GM23248 (cell line): ENCODE measurements around the gene CMSS1. TPM values are rescaled to one million over a fixed set of nuclear protein-coding genes. Genes with fewer than 3 reads are reported as not detected.

Experiments
- DNase-seq: peaks from one replicate; pipeline ENCODE4 v3.0.0-alpha.2; 2015
- H2AFZ ChIP-seq: fragments of 200-600 bp; sonication (generic); 2 replicates; pipeline ENCODE4 v1.6.1; 2016; ENCODE audit warnings: antibody characterized with exemption
- H3F3A ChIP-seq: fragments of 200-600 bp; sonication (generic); 2 replicates; pipeline ENCODE4 v1.6.1; 2016; ENCODE audit warnings: mild to moderate bottlenecking, antibody characterized with exemption, mixed run types; ENCODE audit not compliant: insufficient read depth
- H3K27ac ChIP-seq: fragments of 200-600 bp; sonication (generic); 2 replicates; pipeline ENCODE4 v1.5.1; 2016; ENCODE audit warnings: mild to moderate bottlenecking
- H3K27me3 ChIP-seq: fragments of 200-600 bp; sonication (generic); replicated peaks from 2 replicates; pipeline ENCODE4 v1.6.1; 2016; ENCODE audit warnings: mild to moderate bottlenecking; ENCODE audit not compliant: insufficient read depth
- H3K36me3 ChIP-seq: fragments of 200-600 bp; sonication (generic); 2 replicates; pipeline ENCODE4 v1.6.1; 2016; ENCODE audit warnings: low read depth, mild to moderate bottlenecking
- H3K4me1 ChIP-seq: fragments of 200-600 bp; sonication (generic); 2 replicates; pipeline ENCODE4 v1.6.1; 2016; ENCODE audit warnings: mild to moderate bottlenecking; ENCODE audit not compliant: insufficient read depth
- H3K4me2 ChIP-seq: fragments of 200-600 bp; sonication (generic); one replicate; pipeline ENCODE4 v1.6.1; 2016; ENCODE audit warnings: mild to moderate bottlenecking; ENCODE audit not compliant: unreplicated experiment
- H3K4me3 ChIP-seq: fragments of 200-600 bp; sonication (generic); 2 replicates; pipeline ENCODE4 v1.5.1; 2016; ENCODE audit warnings: mild to moderate bottlenecking
- H3K79me2 ChIP-seq: fragments of 200-600 bp; sonication (generic); 2 replicates; pipeline ENCODE4 v1.6.1; 2016; ENCODE audit warnings: mild to moderate bottlenecking; ENCODE audit not compliant: insufficient read depth
- H3K9ac ChIP-seq: fragments of 200-600 bp; sonication (generic); 2 replicates; pipeline ENCODE4 v1.6.1; 2016; ENCODE audit warnings: mild to moderate bottlenecking
- H3K9me2 ChIP-seq: fragments of 200-600 bp; sonication (generic); 2 replicates; pipeline ENCODE4 v1.6.1; 2016; ENCODE audit warnings: mixed run types, mild to moderate bottlenecking, moderate library complexity; ENCODE audit not compliant: insufficient read depth
- H3K9me3 ChIP-seq: fragments of 200-600 bp; sonication (generic); one replicate; pipeline ENCODE4 v1.6.1; 2017; ENCODE audit warnings: low read depth
- H4K20me1 ChIP-seq: fragments of 200-600 bp; sonication (generic); 2 replicates; pipeline ENCODE4 v1.6.0; 2016; ENCODE audit not compliant: insufficient read depth
- EZH2 ChIP-seq: fragments of 200-600 bp; sonication (generic); IDR thresholded peaks from 2 replicates; pipeline ENCODE4 v1.6.1; 2018; ENCODE audit warnings: antibody characterized with exemption, mild to moderate bottlenecking; ENCODE audit not compliant: insufficient read depth, poor library complexity, severe bottlenecking
- EZH2phosphoT487 ChIP-seq: fragments of 200-600 bp; sonication (generic); IDR thresholded peaks from 2 replicates; pipeline ENCODE4 v1.6.1; 2018; ENCODE audit warnings: antibody characterized with exemption, moderate library complexity, mild to moderate bottlenecking, low read depth; ENCODE audit not compliant: insufficient read depth
- WGBS, 2 experiments: methylation state at CpG; one replicate each; pipeline ENCODE4 v1.1.6; 2015 to 2017; ENCODE audit warnings: low lambda C conversion rate in 2 of 2, low coverage in 1 of 2; ENCODE audit errors: missing lambda C conversion rate in 2 of 2; 5-methylcytosine and 5-hydroxymethylcytosine counted together
- in situ Hi-C: fragments of 300-500 bp; cut with MboI; formaldehyde crosslinking; loops from 2 replicates; pipeline ENCODE4 v1.15.0; 2020
- polyA plus RNA-seq: library from polyadenylated mRNA; unstranded; fragments of >200 nt; fragmentation: Nextera tagmentation; extraction: Ambion mirVana; gene quantifications from 2 replicates; pipeline ENCODE4 v1.2.1, GENCODE V29; 2016
- total RNA-seq: library from RNA; depleted of rRNA; stranded (reverse); fragments of >200 nt; shearing (Covaris generic); gene quantifications from 2 replicates; pipeline ENCODE4 v1.2.3, GENCODE V29; 2014

CMSS1 gene
- total and polyA plus RNA-seq, 2 experiments from 2014 or later, result 17.2 to 26.6 TPM

DNA sequence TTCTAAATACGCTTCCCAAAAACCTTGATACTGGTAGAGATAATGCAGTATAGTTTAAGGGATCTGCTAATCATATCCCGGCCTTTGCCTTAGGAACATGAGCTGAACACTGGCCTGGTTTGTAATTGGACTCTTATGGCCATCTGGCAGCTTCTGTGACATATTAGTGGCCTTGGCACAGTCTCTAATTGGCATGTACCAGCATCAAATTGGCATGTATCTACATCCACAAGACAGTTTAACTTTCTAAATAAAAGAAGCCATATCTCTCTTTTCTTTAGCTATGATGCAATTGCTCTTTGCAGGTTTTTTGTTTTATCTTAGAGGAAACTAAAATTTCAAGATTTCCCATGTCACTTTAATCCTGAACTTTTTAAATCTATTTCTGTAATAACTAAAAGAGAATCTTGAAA is 341.3 kb downstream of the CMSS1 start:
- TF ChIP-seq EZH2phosphoT487, result no peak
- TF ChIP-seq EZH2, result no peak
- WGBS, 2 experiments, result 21 to 34% methylated on average over 2 of the region's 2 CpGs
- Histone ChIP-seq H3F3A (peaks cover 39% of the 10 kb centered on the region), H3K4me1 (peaks cover 36% of the 10 kb centered on the region), H3K27ac (peak overlapping the region; percentile 93), H3K9me2 (no peaks in the 10 kb centered on the region), H2AFZ (no peak overlapping the region), H3K4me3 (no peak overlapping the region), H3K27me3 (no peaks in the 10 kb centered on the region), H3K79me2 (no peaks in the 10 kb centered on the region), H4K20me1 (no peaks in the 10 kb centered on the region), H3K9ac (peak overlapping the region; percentile 61), H3K36me3 (no peaks in the 10 kb centered on the region), H3K9me3 (no peaks in the 10 kb centered on the region), H3K4me2 (peak overlapping the region; percentile 86)
- in situ Hi-C loops, result no loop called here
- peak; percentile 20 for DNase-seq

DNA sequence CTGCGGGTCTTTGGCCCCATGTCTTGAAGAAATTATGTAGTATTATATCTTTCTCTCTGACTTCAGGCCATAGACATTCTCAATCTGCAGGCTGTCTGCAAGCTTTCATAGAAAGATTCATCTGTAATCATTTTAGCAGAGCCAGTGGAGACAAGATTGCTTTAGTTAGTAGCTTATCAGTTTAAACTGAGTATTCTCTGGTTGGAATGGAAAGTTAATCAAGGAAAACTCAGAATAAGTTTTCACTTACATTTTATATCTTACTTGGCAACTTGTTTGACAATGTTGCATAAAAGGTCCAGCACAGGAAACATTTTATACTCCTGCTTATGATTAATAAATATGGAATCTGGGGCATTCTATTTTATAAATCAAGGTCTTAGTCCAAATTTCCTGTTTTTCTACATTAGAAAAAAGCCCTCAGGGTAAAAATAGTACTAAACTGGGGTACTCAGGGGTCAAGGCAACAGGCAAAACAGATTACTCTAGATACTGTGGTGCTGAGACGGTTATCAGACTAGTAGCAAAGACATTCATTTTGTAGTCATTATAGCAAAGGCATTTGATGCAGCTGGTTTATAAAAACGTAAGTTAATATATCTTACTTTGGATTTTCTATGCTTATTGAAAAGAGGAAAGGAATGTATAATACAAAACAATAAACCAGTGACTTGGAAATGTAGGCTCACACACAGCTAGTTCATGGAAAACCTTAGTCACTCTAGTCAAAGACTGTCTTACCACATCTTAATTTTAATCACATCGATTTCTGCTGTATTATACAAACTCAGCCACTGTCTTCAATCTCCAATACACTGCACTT is 341.9 kb downstream of the CMSS1 start:
- H3K9me2 ChIP-seq, result no peaks in the 10 kb centered on the region
- TF ChIP-seq EZH2, result no peak
- no peak for TF ChIP-seq EZH2phosphoT487
- peak; percentile 88 for DNase-seq
- 4% methylated on average over 4 of the region's 4 CpGs for WGBS, 2 experiments
- peaks cover 36% of the 10 kb centered on the region for H3K4me1 ChIP-seq
- peak overlapping the region; percentile 86 for H3K4me2 ChIP-seq
- no peaks in the 10 kb centered on the region for H3K27me3 ChIP-seq
- H3K9ac ChIP-seq, result peak overlapping the region; percentile 61
- no peaks in the 10 kb centered on the region for H3K79me2 ChIP-seq
- H3K4me3 ChIP-seq, result peak overlapping the region; percentile 45
- 0 out of 2 replicates have a peak overlapping the region, but pooled peaks have one; percentile 18 for H2AFZ ChIP-seq
- peak overlapping the region; percentile 93 for H3K27ac ChIP-seq
- no peaks in the 10 kb centered on the region for H4K20me1 ChIP-seq
- H3F3A ChIP-seq, result peaks cover 39% of the 10 kb centered on the region
- in situ Hi-C loops, result no loop called here
- no peaks in the 10 kb centered on the region for H3K9me3 ChIP-seq
- H3K36me3 ChIP-seq, result no peaks in the 10 kb centered on the region

DNA sequence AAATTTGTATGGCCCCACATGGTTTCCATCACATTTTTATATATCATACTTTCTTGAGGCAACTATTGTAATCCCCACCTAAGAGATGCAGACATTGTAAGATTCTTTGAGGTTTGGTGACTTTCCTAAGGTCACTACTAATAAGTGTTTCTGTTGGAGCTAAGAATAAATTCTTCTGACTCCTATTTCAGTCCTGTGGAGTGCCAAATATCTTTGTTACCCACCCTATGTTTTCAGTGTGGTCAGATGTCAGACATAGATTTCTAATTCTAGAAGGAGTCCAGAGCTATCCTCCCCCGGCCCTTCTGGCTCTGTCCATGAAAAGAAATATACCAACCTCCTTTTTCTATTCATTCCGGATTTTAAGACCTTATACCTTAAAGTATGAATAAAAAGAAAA is 342.9 kb downstream of the CMSS1 start:
- TF ChIP-seq EZH2 (no peak), EZH2phosphoT487 (no peak)
- H3K4me1 ChIP-seq, result peaks cover 36% of the 10 kb centered on the region
- no peaks in the 10 kb centered on the region for H3K36me3 ChIP-seq
- H2AFZ ChIP-seq, result no peak overlapping the region
- peaks cover 35% of the 10 kb centered on the region for H3F3A ChIP-seq
- H3K4me2 ChIP-seq, result peak overlapping the region; percentile 86
- DNase-seq, result no peak
- no peaks in the 10 kb centered on the region for H3K79me2 ChIP-seq
- H3K9ac ChIP-seq, result peak overlapping the region; percentile 61
- no peaks in the 10 kb centered on the region for H3K9me3 ChIP-seq
- WGBS, 2 experiments, result 75 to 84% methylated on average over 2 of the region's 2 CpGs
- H3K27ac ChIP-seq, result peak overlapping the region; percentile 93
- in situ Hi-C loops, result no loop called here
- no peak overlapping the region for H3K4me3 ChIP-seq
- H3K27me3 ChIP-seq, result no peaks in the 10 kb centered on the region
- no peaks in the 10 kb centered on the region for H4K20me1 ChIP-seq
- H3K9me2 ChIP-seq, result no peaks in the 10 kb centered on the region

DNA sequence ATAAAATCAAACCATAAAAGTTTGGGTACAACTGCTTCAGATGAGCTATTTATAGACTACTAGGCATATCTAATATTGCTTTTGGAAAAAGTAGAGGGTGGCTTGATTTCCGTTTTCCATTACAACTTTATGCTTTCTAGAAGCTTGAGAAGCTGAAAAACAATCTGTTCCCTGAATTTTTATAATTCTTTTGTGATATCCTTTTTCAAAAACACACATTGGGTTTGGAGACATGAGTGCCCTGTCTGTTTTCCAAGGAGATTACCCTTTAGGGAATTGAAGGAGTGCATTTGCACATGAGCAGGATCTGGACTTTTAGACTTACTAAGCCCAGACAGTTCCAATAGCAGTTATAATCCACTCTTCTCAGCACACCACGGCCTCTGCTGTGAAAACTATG is 346.1 kb downstream of the CMSS1 start:
- Histone ChIP-seq H3K9ac (no peak overlapping the region), H2AFZ (no peak overlapping the region), H3K27ac (no peak overlapping the region), H3K27me3 (no peaks in the 10 kb centered on the region), H3K4me2 (no peak overlapping the region), H3K4me1 (peaks cover 26% of the 10 kb centered on the region), H3K4me3 (no peak overlapping the region), H3F3A (peaks cover 27% of the 10 kb centered on the region), H3K79me2 (no peaks in the 10 kb centered on the region), H3K36me3 (no peaks in the 10 kb centered on the region), H3K9me2 (no peaks in the 10 kb centered on the region), H4K20me1 (no peaks in the 10 kb centered on the region), H3K9me3 (no peaks in the 10 kb centered on the region)
- WGBS, 2 experiments, result 55 to 59% methylated on average over 2 of the region's 2 CpGs
- in situ Hi-C loops, result no loop called here
- DNase-seq, result no peak
- TF ChIP-seq EZH2phosphoT487 (no peak), EZH2 (no peak)
